Keratinocyte (primary cell): ENCODE results near the gene CACNA1B.

ENCODE experiments used
- EZH2 ChIP-seq: IDR thresholded peaks from one replicate; pipeline ENCODE4 v1.6.1; 2012; ENCODE audit warnings: inconsistent platforms, mild to moderate bottlenecking, low read length, moderate library complexity
- TF ChIP-seq, protein P1 (sequence below), 3 experiments: IDR thresholded peaks in 1 of 3; conservative IDR thresholded peaks in 1 of 3; optimal IDR thresholded peaks in 1 of 3; 2 replicates in 2 of 3; 3 replicates in 1 of 3; pipeline versions ENCODE3 to v1.5.1; 2011; ENCODE audit warnings: low read length in 3 of 3, mild to moderate bottlenecking in 3 of 3, moderate library complexity in 2 of 3, control low read depth in 1 of 3, inconsistent platforms in 1 of 3; ENCODE audit not compliant: insufficient read depth in 2 of 3; ENCODE audit errors: extremely low read depth in 1 of 3

DNA sequence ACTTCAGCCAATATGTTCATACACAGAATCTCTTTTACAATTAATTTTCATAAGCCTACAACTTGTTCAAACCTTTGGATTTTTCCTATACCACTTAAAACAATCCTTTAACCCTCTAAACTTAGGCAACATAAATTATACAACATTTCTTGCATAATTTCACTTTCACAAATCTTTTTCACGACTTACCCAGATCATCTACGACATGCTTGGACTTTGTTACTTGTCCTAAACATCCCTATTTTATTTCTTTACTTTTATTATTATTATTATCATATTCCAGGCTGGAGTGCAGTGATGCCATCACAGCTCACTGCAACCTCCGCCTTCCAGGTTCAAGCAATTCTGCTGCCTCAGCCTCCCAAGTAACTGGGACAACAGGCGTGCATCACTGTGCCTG, 68.0 kb downstream of the CACNA1B start:
- TF ChIP-seq, protein P1, sequence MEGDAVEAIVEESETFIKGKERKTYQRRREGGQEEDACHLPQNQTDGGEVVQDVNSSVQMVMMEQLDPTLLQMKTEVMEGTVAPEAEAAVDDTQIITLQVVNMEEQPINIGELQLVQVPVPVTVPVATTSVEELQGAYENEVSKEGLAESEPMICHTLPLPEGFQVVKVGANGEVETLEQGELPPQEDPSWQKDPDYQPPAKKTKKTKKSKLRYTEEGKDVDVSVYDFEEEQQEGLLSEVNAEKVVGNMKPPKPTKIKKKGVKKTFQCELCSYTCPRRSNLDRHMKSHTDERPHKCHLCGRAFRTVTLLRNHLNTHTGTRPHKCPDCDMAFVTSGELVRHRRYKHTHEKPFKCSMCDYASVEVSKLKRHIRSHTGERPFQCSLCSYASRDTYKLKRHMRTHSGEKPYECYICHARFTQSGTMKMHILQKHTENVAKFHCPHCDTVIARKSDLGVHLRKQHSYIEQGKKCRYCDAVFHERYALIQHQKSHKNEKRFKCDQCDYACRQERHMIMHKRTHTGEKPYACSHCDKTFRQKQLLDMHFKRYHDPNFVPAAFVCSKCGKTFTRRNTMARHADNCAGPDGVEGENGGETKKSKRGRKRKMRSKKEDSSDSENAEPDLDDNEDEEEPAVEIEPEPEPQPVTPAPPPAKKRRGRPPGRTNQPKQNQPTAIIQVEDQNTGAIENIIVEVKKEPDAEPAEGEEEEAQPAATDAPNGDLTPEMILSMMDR (optimal IDR thresholded peaks at IDR 0.05 in 1 of 3, IDR thresholded peaks at IDR 0.05 in 1 of 3, conservative IDR thresholded peaks at IDR 0.05 in 1 of 3; ENCODE audit: extremely low read depth in 1 of 3, insufficient read depth in 2 of 3, low read length in 3 of 3): no peak
- no peak for TF ChIP-seq EZH2
